ENCODE results near the gene WNK2. TPM values are rescaled to one million over a fixed set of nuclear protein-coding genes. Genes with fewer than 3 reads are reported as not detected.

WNK2 gene
- total RNA-seq, 4 donors from 2014 or later, result 6.2 to 31.9 (median 18.9) TPM

- TF ChIP-seq POLR2A (IDR thresholded peaks at IDR 0.05) (no peak), CTCF (IDR thresholded peaks at IDR 0.05) (no peak)
- H3K9me3 ChIP-seq, result no peaks in the 10 kb centered on the region
- H3K27ac ChIP-seq, result no peak overlapping the region
- intact Hi-C loops (cut with DNase I; ENCODE audit: low total_unique reads), result no loop called here
- no peaks in the 10 kb centered on the region for H3K27me3 ChIP-seq
- H3K4me1 ChIP-seq, result no peaks in the 10 kb centered on the region
- H3K4me3 ChIP-seq, result no peak overlapping the region
- no peak for DNase-seq
- H3K36me3 ChIP-seq, result no peaks in the 10 kb centered on the region
These were observed 74.5 kb downstream of the WNK2 start for GRCh38 chr9:93258419-93258817.

- TF ChIP-seq CTCF (IDR thresholded peaks at IDR 0.05) (no peak), POLR2A (IDR thresholded peaks at IDR 0.05) (no peak)
- DNase-seq, result peak; percentile 6 to 7
- Histone ChIP-seq H3K27ac (no peak overlapping the region), H3K27me3 (no peaks in the 10 kb centered on the region), H3K4me3 (no peak overlapping the region), H3K4me1 (no peaks in the 10 kb centered on the region), H3K9me3 (no peaks in the 10 kb centered on the region), H3K36me3 (no peaks in the 10 kb centered on the region)
- intact Hi-C loops (cut with DNase I; ENCODE audit: low total_unique reads), result no loop called here
These were observed 75.0 kb downstream of the WNK2 start for GRCh38 chr9:93258818-93259489.

GRCh38 chr9:93259490-93260262 lies 75.7 kb downstream of the WNK2 start:
- TF ChIP-seq POLR2A (IDR thresholded peaks at IDR 0.05), result no peak
- no peak for TF ChIP-seq CTCF (IDR thresholded peaks at IDR 0.05)
- intact Hi-C loops (cut with DNase I; ENCODE audit: low total_unique reads), result no loop called here
- Histone ChIP-seq H3K27ac (no peak overlapping the region), H3K36me3 (no peaks in the 10 kb centered on the region), H3K9me3 (no peaks in the 10 kb centered on the region), H3K27me3 (no peaks in the 10 kb centered on the region), H3K4me3 (no peak overlapping the region), H3K4me1 (no peaks in the 10 kb centered on the region)
- peak; percentile 5 to 8 for DNase-seq

GRCh38 chr9:93260263-93261066 lies 76.5 kb downstream of the WNK2 start:
- peak in 1 of 2 donors; percentile 9 for DNase-seq
- H3K27me3 ChIP-seq, result no peaks in the 10 kb centered on the region
- intact Hi-C loops (cut with DNase I; ENCODE audit: low total_unique reads), result no loop called here
- H3K4me1 ChIP-seq, result no peaks in the 10 kb centered on the region
- H3K9me3 ChIP-seq, result no peaks in the 10 kb centered on the region
- TF ChIP-seq CTCF (IDR thresholded peaks at IDR 0.05) (no peak), POLR2A (IDR thresholded peaks at IDR 0.05) (no peak)
- H3K27ac ChIP-seq, result no peak overlapping the region
- H3K4me3 ChIP-seq, result no peak overlapping the region
- H3K36me3 ChIP-seq, result no peaks in the 10 kb centered on the region
